GM23338 (cell line): ENCODE measurements around the gene SEC22A. TPM values are rescaled to one million over a fixed set of nuclear protein-coding genes. Genes with fewer than 3 reads are reported as not detected.

Experiments used
- ATAC-seq: fragments of 200-7000 bp; cut with Tn5 transposase; 3 replicates; pipeline ENCODE4 v1.9.1; 2020
- DNase-seq: peaks from one replicate; pipeline ENCODE4 v3.0.0-alpha.2; 2015; ENCODE audit warnings: low spot score
- H2AFZ ChIP-seq: fragments of 200-600 bp; sonication (generic); 2 replicates; pipeline ENCODE4 v1.8.0; 2016; ENCODE audit warnings: antibody characterized with exemption, mild to moderate bottlenecking, moderate library complexity
- H3F3A ChIP-seq: fragments of 200-600 bp; sonication (generic); replicated peaks from 2 replicates; pipeline ENCODE4 v1.8.0; 2017; ENCODE audit warnings: antibody characterized with exemption, mixed run types, low read depth
- H3K27ac ChIP-seq: fragments of 200-600 bp; sonication (generic); 2 replicates; pipeline ENCODE4 v1.6.1; 2016; ENCODE audit warnings: low read depth
- H3K27me3 ChIP-seq: fragments of 200-600 bp; sonication (generic); 2 replicates; pipeline ENCODE4 v1.8.0; 2016; ENCODE audit warnings: mild to moderate bottlenecking, mixed run types, moderate library complexity; ENCODE audit not compliant: insufficient read depth
- H3K36me3 ChIP-seq: fragments of 200-600 bp; sonication (generic); 2 replicates; pipeline ENCODE4 v1.8.0; 2016; ENCODE audit warnings: mild to moderate bottlenecking; ENCODE audit not compliant: insufficient read depth
- H3K4me1 ChIP-seq: fragments of 200-600 bp; sonication (generic); 2 replicates; pipeline ENCODE4 v1.8.0; 2016; ENCODE audit warnings: mild to moderate bottlenecking, moderate library complexity; ENCODE audit not compliant: insufficient read depth
- H3K4me2 ChIP-seq: fragments of 200-600 bp; sonication (generic); 2 replicates; pipeline ENCODE4 v1.7.1; 2017; ENCODE audit warnings: mixed run types
- H3K4me3 ChIP-seq: fragments of 200-600 bp; sonication (generic); 2 replicates; pipeline ENCODE4 v1.6.1; 2016; ENCODE audit warnings: mixed run types
- H3K79me2 ChIP-seq: fragments of 200-600 bp; sonication (generic); replicated peaks from 2 replicates; pipeline ENCODE4 v1.8.0; 2017; ENCODE audit warnings: mild to moderate bottlenecking; ENCODE audit not compliant: insufficient read depth
- H3K9me2 ChIP-seq: fragments of 200-600 bp; sonication (generic); 2 replicates; pipeline ENCODE4 v1.8.0; 2017; ENCODE audit not compliant: insufficient read depth
- H4K20me1 ChIP-seq: fragments of 200-600 bp; sonication (generic); replicated peaks from 2 replicates; pipeline ENCODE4 v1.8.0; 2017; ENCODE audit warnings: mild to moderate bottlenecking; ENCODE audit not compliant: insufficient read depth
- H3K27ac Mint-ChIP-seq: 2 replicates; pipeline ENCODE4 v1.8.0; 2020; ENCODE audit warnings: inconsistent platforms, mild to moderate bottlenecking, moderate library complexity, mixed read lengths
- H3K27me3 Mint-ChIP-seq: 3 replicates; pipeline ENCODE4 v1.8.0; 2022; ENCODE audit warnings: low read depth, mild to moderate bottlenecking, moderate library complexity, mixed read lengths, inconsistent platforms; ENCODE audit not compliant: insufficient read depth, poor library complexity
- H3K36me3 Mint-ChIP-seq: 3 replicates; pipeline ENCODE4 v1.8.0; 2021; ENCODE audit warnings: low read depth, mild to moderate bottlenecking, inconsistent platforms, moderate library complexity, mixed read lengths
- H3K4me1 Mint-ChIP-seq: 3 replicates; pipeline ENCODE4 v1.8.0; 2020; ENCODE audit warnings: mild to moderate bottlenecking, inconsistent platforms, mixed read lengths
- H3K4me3 Mint-ChIP-seq: 3 replicates; pipeline ENCODE4 v1.8.0; 2021; ENCODE audit warnings: moderate library complexity, mild to moderate bottlenecking, inconsistent platforms, mixed read lengths
- H3K9me3 Mint-ChIP-seq: 3 replicates; pipeline ENCODE4 v1.8.0; 2020; ENCODE audit warnings: moderate library complexity, mild to moderate bottlenecking, inconsistent platforms, mixed read lengths
- CREB1 ChIP-seq: fragments of 250-450 bp; sonication (Bioruptor Pico); IDR thresholded peaks from 2 replicates; pipeline ENCODE4 v1.5.0; 2020; ENCODE audit warnings: low read depth, mild to moderate bottlenecking, moderate library complexity
- EZH2 ChIP-seq: fragments of 200-600 bp; sonication (generic); IDR thresholded peaks from one replicate; pipeline ENCODE4 v1.8.0; 2017; ENCODE audit warnings: antibody characterized with exemption, mild to moderate bottlenecking, low read depth; ENCODE audit not compliant: unreplicated experiment
- JUNB ChIP-seq: IDR thresholded peaks from one replicate; pipeline ENCODE4 v1.6.1; 2016; ENCODE audit warnings: antibody characterized with exemption; ENCODE audit not compliant: unreplicated experiment
- NANOG ChIP-seq: IDR thresholded peaks from 2 replicates; pipeline ENCODE4 v1.6.1; 2016; ENCODE audit warnings: antibody characterized with exemption, borderline replicate concordance
- POLR2AphosphoS5 ChIP-seq: IDR thresholded peaks from 2 replicates; pipeline ENCODE4 v1.6.1; 2016; ENCODE audit warnings: antibody characterized with exemption, low read depth
- ZNF114 ChIP-seq: fragments of 250-450 bp; sonication (Bioruptor Pico); IDR thresholded peaks from 2 replicates; pipeline ENCODE4 v1.5.0; 2020; ENCODE audit warnings: mild to moderate bottlenecking, moderate library complexity
- ZNF331 ChIP-seq: fragments of 250-450 bp; sonication (Bioruptor Pico); IDR thresholded peaks from 2 replicates; pipeline ENCODE4 v1.5.0; 2020; ENCODE audit warnings: low read depth, mild to moderate bottlenecking, moderate library complexity
- polyA plus RNA-seq: library from polyadenylated mRNA; unstranded; fragments of >200 nt; fragmentation: Nextera tagmentation; extraction: Ambion mirVana; gene quantifications from 2 replicates; pipeline ENCODE4 v1.2.1, GENCODE V29; 2016
- total RNA-seq: library from RNA; depleted of rRNA; stranded (reverse); fragments of >200 nt; shearing (Covaris generic); gene quantifications from 2 replicates; pipeline ENCODE4 v1.2.3, GENCODE V29; 2014
- TF ChIP-seq, protein P1 (sequence below): fragments of 250-450 bp; sonication (Bioruptor Pico); IDR thresholded peaks from 2 replicates; pipeline ENCODE4 v1.5.0; 2020; ENCODE audit warnings: mild to moderate bottlenecking, moderate library complexity
- TF ChIP-seq, protein P2 (sequence below): IDR thresholded peaks from 2 replicates; pipeline ENCODE4 v1.6.1; 2016; ENCODE audit warnings: antibody characterized with exemption
- TF ChIP-seq, protein P3 (sequence below), 2 experiments: fragments of 200-600 bp in 1 of 2; sonication (generic) in 1 of 2; conservative IDR thresholded peaks; 2 replicates each; pipeline versions ENCODE4 v1.5.1 to v1.6.1; 2016 to 2017; ENCODE audit warnings: antibody characterized with exemption in 2 of 2, low read depth in 2 of 2, mild to moderate bottlenecking in 2 of 2, moderate library complexity in 1 of 2

SEC22A gene
- total and polyA plus RNA-seq, 2 experiments from 2014 or later, result 11.2 to 24.1 TPM

DNA sequence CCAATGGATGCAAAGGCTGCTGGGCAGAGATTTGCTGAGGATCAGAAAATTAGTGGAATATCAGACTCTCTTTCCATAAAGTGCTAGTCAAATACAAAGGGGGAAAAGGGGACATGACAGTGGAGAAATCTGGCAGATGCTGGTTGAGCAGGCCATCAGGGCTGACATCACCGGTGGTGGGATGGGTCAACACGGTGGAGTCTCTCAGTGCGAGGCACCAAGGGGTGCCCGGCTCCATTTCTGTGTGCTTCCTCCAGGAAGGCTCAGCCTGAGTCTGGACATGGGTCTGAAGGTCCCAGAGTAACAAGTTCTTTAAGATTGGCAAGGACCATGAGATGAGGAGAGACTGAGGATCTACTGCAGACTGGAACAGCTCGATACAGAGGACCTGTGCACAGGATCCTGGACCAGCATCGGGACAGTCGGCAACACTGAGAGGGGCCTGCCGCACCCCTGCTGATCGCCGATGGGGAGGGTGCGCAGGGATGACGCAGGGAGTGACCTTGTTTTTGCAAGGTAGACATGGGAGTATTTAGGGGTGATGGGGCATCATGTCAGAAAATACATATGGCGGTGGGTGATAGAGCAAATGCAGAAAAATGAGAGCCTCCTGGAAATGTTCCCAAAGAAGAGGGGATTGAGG is 92.7 kb downstream of the SEC22A start (continued):
- TF ChIP-seq JUNB (no peak), ZNF331 (CRISPR knock-in tag) (no peak), CREB1 (no peak)
- TF ChIP-seq, protein P1, sequence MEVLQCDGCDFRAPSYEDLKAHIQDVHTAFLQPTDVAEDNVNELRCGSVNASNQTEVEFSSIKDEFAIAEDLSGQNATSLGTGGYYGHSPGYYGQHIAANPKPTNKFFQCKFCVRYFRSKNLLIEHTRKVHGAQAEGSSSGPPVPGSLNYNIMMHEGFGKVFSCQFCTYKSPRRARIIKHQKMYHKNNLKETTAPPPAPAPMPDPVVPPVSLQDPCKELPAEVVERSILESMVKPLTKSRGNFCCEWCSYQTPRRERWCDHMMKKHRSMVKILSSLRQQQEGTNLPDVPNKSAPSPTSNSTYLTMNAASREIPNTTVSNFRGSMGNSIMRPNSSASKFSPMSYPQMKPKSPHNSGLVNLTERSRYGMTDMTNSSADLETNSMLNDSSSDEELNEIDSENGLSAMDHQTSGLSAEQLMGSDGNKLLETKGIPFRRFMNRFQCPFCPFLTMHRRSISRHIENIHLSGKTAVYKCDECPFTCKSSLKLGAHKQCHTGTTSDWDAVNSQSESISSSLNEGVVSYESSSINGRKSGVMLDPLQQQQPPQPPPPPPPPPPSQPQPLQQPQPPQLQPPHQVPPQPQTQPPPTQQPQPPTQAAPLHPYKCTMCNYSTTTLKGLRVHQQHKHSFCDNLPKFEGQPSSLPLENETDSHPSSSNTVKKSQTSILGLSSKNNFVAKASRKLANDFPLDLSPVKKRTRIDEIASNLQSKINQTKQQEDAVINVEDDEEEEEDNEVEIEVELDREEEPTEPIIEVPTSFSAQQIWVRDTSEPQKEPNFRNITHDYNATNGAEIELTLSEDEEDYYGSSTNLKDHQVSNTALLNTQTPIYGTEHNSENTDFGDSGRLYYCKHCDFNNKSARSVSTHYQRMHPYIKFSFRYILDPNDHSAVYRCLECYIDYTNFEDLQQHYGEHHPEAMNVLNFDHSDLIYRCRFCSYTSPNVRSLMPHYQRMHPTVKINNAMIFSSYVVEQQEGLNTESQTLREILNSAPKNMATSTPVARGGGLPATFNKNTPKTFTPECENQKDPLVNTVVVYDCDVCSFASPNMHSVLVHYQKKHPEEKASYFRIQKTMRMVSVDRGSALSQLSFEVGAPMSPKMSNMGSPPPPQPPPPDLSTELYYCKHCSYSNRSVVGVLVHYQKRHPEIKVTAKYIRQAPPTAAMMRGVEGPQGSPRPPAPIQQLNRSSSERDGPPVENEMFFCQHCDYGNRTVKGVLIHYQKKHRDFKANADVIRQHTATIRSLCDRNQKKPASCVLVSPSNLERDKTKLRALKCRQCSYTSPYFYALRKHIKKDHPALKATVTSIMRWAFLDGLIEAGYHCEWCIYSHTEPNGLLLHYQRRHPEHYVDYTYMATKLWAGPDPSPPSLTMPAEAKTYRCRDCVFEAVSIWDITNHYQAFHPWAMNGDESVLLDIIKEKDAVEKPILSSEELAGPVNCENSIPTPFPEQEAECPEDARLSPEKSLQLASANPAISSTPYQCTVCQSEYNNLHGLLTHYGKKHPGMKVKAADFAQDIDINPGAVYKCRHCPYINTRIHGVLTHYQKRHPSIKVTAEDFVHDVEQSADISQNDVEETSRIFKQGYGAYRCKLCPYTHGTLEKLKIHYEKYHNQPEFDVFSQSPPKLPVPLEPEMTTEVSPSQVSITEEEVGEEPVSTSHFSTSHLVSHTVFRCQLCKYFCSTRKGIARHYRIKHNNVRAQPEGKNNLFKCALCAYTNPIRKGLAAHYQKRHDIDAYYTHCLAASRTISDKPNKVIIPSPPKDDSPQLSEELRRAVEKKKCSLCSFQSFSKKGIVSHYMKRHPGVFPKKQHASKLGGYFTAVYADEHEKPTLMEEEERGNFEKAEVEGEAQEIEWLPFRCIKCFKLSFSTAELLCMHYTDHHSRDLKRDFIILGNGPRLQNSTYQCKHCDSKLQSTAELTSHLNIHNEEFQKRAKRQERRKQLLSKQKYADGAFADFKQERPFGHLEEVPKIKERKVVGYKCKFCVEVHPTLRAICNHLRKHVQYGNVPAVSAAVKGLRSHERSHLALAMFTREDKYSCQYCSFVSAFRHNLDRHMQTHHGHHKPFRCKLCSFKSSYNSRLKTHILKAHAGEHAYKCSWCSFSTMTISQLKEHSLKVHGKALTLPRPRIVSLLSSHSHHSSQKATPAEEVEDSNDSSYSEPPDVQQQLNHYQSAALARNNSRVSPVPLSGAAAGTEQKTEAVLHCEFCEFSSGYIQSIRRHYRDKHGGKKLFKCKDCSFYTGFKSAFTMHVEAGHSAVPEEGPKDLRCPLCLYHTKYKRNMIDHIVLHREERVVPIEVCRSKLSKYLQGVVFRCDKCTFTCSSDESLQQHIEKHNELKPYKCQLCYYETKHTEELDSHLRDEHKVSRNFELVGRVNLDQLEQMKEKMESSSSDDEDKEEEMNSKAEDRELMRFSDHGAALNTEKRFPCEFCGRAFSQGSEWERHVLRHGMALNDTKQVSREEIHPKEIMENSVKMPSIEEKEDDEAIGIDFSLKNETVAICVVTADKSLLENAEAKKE (CRISPR knock-in tag), result no peak
- TF ChIP-seq, protein P2, sequence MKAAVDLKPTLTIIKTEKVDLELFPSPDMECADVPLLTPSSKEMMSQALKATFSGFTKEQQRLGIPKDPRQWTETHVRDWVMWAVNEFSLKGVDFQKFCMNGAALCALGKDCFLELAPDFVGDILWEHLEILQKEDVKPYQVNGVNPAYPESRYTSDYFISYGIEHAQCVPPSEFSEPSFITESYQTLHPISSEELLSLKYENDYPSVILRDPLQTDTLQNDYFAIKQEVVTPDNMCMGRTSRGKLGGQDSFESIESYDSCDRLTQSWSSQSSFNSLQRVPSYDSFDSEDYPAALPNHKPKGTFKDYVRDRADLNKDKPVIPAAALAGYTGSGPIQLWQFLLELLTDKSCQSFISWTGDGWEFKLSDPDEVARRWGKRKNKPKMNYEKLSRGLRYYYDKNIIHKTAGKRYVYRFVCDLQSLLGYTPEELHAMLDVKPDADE, result no peak

DNA sequence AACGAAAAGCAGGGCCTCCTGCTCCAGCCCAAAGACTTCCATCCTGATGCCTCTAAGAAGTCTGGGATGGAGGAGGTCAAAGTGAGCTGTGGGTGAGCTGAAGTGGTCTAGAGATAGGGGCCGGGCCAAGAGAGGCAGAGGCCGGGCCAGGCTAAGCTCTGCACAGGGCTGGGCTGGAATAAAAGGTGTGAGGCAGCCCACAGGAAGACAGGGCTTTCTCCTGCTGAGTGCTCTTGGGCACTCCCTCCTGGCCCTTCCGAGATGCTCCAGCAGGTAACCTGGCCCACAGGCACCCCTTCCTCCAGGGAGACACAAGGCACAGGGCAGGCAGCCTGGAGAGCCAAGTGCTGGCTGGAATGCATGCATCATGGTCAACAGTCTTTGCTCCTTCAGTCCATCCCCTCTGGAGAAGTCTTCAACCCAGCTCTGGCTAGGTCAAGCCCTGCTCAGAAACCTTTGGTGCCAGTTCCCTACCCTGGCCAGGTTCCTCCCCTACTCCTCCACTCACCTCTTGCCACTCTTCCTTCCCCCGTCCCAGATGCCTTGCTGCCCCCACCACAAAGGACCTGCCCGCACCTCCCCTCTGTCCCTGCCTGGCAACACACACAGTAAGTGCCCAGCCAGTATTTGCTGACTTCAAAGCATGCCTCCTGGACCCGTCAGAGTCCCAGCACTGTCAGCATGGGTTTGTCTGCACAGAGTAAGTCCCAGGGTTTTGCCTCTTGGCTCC is 93.6 kb downstream of the SEC22A start:
- H3F3A ChIP-seq, result no peaks in the 10 kb centered on the region
- H3K36me3 Mint-ChIP-seq, result peaks cover 54% of the 10 kb centered on the region
- no peak for DNase-seq
- TF ChIP-seq CREB1 (no peak), ZNF114 (CRISPR knock-in tag) (no peak), JUNB (no peak), POLR2AphosphoS5 (no peak), EZH2 (no peak), NANOG (no peak), ZNF331 (CRISPR knock-in tag) (no peak)
- TF ChIP-seq, protein P2, result no peak
- TF ChIP-seq, protein P3, sequence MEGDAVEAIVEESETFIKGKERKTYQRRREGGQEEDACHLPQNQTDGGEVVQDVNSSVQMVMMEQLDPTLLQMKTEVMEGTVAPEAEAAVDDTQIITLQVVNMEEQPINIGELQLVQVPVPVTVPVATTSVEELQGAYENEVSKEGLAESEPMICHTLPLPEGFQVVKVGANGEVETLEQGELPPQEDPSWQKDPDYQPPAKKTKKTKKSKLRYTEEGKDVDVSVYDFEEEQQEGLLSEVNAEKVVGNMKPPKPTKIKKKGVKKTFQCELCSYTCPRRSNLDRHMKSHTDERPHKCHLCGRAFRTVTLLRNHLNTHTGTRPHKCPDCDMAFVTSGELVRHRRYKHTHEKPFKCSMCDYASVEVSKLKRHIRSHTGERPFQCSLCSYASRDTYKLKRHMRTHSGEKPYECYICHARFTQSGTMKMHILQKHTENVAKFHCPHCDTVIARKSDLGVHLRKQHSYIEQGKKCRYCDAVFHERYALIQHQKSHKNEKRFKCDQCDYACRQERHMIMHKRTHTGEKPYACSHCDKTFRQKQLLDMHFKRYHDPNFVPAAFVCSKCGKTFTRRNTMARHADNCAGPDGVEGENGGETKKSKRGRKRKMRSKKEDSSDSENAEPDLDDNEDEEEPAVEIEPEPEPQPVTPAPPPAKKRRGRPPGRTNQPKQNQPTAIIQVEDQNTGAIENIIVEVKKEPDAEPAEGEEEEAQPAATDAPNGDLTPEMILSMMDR (conservative IDR thresholded peaks at IDR 0.05; ENCODE audit: low read depth in 2 of 2), result no peak

More for the DNA sequence above, 93.6 kb downstream of the SEC22A start:
- ATAC-seq, result peak; percentile 44
- no peaks in the 10 kb centered on the region for H3K4me1 ChIP-seq
- no peak overlapping the region for H3K27ac Mint-ChIP-seq
- no peak overlapping the region for H3K4me3 Mint-ChIP-seq
- H3K27me3 ChIP-seq, result no peaks in the 10 kb centered on the region
- no peak overlapping the region for H3K4me3 ChIP-seq
- no peaks in the 10 kb centered on the region; the same call in 2 of the 3 replicates for H3K4me1 Mint-ChIP-seq
- H3K9me2 ChIP-seq, result no peaks in the 10 kb centered on the region
- no peaks in the 10 kb centered on the region for H3K79me2 ChIP-seq
- no peak overlapping the region for H3K4me2 ChIP-seq
- no peak overlapping the region for H2AFZ ChIP-seq
- no peak overlapping the region for H3K27ac ChIP-seq
- H4K20me1 ChIP-seq, result no peaks in the 10 kb centered on the region
- H3K36me3 ChIP-seq, result no peaks in the 10 kb centered on the region
- H3K9me3 Mint-ChIP-seq, result no peaks in the 10 kb centered on the region
- peaks cover 16% of the 10 kb centered on the region for H3K27me3 Mint-ChIP-seq
